Upper lobe of right lung (tissue), 1 donor: ENCODE results near the gene FCN1. TPM values are rescaled to one million over a fixed set of nuclear protein-coding genes. Genes with fewer than 3 reads are reported as not detected.
A peak's percentile ranks its signal among the peaks of the same experiment; 100 is the strongest.

ENCODE experiments used
- ATAC-seq: fragments of 200-7000 bp; cut with Tn5 transposase; one replicate; pipeline ENCODE4 v1.9.1; 2020; ENCODE audit warnings: mild to moderate bottlenecking, moderate library complexity
- DNase-seq: peaks from one replicate; pipeline ENCODE4 v3.0.0-alpha.2; 2020
- H3K27ac ChIP-seq: fragments of 200-600 bp; one replicate; pipeline ENCODE4 v1.8.0; 2022
- H3K27me3 ChIP-seq: fragments of 200-600 bp; one replicate; pipeline ENCODE4 v1.8.0; 2022; ENCODE audit warnings: mild to moderate bottlenecking
- H3K36me3 ChIP-seq: fragments of 200-600 bp; one replicate; pipeline ENCODE4 v1.8.0; 2022
- H3K4me1 ChIP-seq: fragments of 200-600 bp; one replicate; pipeline ENCODE4 v1.8.0; 2022
- H3K4me3 ChIP-seq: fragments of 200-600 bp; one replicate; pipeline ENCODE4 v1.8.0; 2022; ENCODE audit warnings: mild to moderate bottlenecking
- H3K9me3 ChIP-seq: fragments of 200-600 bp; one replicate; pipeline ENCODE4 v1.8.0; 2022
- intact Hi-C: fragments of 100-400 bp; cut with DNase I; formaldehyde crosslinking; loops from one replicate; pipeline ENCODE4 v1.11.0; 2022
- total RNA-seq: library from RNA; stranded (reverse); fragmentation: NEBNext Ultra II Directional; extraction: Animal tissue kit (Norgen Biotek cat#: 25700); gene quantifications from one replicate; pipeline ENCODE4 v1.2.1, GENCODE V29; 2021
- TF ChIP-seq, protein P1 (sequence below): fragments of 200-600 bp; IDR thresholded peaks from one replicate; pipeline ENCODE4 v1.8.0; 2022; ENCODE audit warnings: antibody characterized with exemption
- donor health status: DM: no; HTN: yes; CAD: no; lungs with severe emphysema.

Gene FCN1
- total RNA-seq, 1 donor from 2014 or later = 63.0 TPM

DNA sequence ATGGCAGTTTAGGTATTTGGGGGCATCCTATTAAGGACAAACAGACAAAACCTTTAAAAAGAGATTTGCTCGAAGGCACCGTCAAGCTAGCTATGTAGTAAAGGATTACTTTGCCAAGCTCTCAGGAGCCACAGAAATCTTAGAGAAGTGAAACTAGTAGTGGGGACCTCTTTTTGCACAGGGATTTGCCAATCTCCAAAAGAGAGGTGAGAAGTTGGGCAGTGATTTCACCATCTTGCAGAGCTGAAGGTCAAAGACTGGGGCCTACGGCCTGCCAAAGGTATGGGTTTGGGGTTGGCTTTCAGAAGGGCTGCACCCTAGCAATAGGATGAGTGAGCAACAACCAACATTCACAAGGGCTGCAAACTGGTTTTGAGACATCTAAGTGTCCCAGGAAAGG lies 1.6 kb upstream of the FCN1 start:
- ATAC-seq (no peak), DNase-seq (peak; percentile 3)
- intact Hi-C loops = no loop called here
- H3K4me3 ChIP-seq = no peak overlapping the region
- no peaks in the 10 kb centered on the region for H3K36me3 ChIP-seq
- no peak overlapping the region for H3K27ac ChIP-seq
- no peaks in the 10 kb centered on the region for H3K27me3 ChIP-seq
- TF ChIP-seq, protein P1, sequence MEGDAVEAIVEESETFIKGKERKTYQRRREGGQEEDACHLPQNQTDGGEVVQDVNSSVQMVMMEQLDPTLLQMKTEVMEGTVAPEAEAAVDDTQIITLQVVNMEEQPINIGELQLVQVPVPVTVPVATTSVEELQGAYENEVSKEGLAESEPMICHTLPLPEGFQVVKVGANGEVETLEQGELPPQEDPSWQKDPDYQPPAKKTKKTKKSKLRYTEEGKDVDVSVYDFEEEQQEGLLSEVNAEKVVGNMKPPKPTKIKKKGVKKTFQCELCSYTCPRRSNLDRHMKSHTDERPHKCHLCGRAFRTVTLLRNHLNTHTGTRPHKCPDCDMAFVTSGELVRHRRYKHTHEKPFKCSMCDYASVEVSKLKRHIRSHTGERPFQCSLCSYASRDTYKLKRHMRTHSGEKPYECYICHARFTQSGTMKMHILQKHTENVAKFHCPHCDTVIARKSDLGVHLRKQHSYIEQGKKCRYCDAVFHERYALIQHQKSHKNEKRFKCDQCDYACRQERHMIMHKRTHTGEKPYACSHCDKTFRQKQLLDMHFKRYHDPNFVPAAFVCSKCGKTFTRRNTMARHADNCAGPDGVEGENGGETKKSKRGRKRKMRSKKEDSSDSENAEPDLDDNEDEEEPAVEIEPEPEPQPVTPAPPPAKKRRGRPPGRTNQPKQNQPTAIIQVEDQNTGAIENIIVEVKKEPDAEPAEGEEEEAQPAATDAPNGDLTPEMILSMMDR = no peak
- H3K9me3 ChIP-seq = no peaks in the 10 kb centered on the region
- peaks cover 12% of the 10 kb centered on the region for H3K4me1 ChIP-seq

DNA sequence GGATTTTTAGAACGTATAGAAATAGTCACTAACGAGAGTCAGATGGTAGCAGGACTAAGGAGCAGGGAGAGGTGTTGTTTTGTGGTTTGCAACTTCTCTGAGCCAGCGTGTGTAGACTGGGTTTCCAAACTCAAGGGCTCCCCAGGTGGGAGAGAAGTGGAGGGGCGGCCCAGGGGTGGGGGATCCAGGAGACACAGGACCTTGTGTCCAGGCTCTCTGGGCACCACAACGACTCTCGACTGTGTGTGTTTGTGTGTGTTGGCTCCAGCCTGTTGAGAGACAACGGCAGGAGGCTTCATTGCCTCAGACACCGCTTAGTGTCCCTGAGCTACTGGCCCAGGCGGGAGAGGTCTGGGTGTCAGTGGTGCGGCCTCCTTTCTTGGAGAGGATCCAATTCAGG lies 934 bp upstream of the FCN1 start:
- intact Hi-C loops = no loop called here
- H3K4me1 ChIP-seq = peaks cover 12% of the 10 kb centered on the region
- H3K36me3 ChIP-seq = no peaks in the 10 kb centered on the region
- ATAC-seq (no peak), DNase-seq (peak; percentile 48)
- H3K4me3 ChIP-seq = no peak overlapping the region
- no peaks in the 10 kb centered on the region for H3K27me3 ChIP-seq
- TF ChIP-seq, protein P1 = no peak
- H3K9me3 ChIP-seq = no peaks in the 10 kb centered on the region
- no peak overlapping the region for H3K27ac ChIP-seq

DNA sequence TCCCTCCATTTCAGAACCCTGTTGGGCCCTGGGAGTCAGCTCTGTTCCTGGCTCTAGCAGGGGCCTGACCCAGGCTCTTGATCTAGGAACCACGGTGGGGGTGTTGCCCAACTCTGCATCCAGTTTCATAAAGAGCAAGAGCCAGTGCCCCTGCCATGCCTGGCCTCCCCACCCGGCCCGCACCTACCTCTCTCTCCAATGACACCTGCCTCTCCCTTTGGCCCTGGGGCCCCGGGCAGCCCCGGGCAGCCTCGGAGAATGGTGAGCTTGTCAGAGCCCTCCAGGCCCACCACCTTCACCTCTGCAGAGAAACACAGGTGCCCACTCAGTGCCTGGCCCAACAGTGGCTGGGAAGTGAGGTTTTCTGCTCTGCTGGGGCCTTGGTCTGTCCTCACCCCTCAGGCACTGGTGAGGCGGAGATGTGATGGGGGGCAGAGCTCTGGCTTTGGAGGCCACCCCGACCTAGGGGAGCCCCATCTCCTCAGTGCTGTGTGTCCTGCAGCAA lies 1.5 kb downstream of the FCN1 start:
- DNase-seq (peak; percentile 58), ATAC-seq (no peak)
- no peaks in the 10 kb centered on the region for H3K27me3 ChIP-seq
- H3K4me3 ChIP-seq = no peak overlapping the region
- intact Hi-C loops = no loop called here
- H3K27ac ChIP-seq = no peak overlapping the region
- H3K4me1 ChIP-seq = no peaks in the 10 kb centered on the region
- H3K9me3 ChIP-seq = no peaks in the 10 kb centered on the region
- TF ChIP-seq, protein P1 = no peak
- no peaks in the 10 kb centered on the region for H3K36me3 ChIP-seq

DNA sequence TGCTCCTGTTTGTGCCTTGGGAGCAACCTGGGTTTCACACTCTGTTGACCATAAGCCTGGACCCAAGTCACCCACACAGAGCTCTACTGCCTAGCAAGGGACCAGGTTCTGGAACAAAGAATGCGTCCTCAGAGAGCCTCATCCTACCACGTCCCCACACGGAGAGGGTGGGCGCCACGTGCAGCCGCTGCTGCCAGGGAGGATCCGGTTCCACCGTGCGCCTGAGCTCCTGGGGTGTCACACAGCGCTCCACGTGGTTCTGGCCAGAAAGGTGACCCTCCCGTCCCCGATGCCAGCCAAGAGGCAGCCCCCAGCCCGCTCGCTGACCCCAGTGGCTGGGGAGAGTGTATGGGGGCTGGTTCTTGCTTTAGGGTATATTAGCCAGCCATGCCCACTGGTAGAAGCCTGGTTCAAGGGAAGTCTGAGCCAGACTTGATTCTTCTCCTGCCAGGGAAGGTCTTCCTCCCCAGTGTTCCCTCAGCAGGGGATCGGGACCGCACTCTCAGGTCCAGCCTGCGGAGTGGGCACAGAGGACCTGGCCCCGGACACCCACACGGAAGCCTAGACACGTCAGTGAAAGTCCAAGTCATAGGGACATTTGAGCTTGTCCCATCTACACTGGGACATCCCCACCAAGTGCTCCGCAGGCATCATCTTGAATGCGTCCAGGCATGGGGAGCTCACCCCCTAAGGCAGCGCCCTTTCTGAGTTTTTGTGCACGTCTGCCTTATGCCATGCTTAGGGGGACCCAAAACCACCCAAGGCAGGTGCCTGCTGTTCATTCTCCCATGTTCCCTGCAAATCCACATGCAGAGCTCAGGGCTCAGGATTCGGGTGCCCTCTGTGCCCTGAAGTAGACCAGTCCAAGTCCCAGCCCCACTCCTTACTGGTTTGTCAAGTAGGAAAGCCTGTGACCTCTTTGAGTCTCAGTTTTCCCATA lies 2.4 kb downstream of the FCN1 start:
- TF ChIP-seq, protein P1 = no peak
- no peak overlapping the region for H3K4me3 ChIP-seq
- DNase-seq = peak; percentile 56

DNA sequence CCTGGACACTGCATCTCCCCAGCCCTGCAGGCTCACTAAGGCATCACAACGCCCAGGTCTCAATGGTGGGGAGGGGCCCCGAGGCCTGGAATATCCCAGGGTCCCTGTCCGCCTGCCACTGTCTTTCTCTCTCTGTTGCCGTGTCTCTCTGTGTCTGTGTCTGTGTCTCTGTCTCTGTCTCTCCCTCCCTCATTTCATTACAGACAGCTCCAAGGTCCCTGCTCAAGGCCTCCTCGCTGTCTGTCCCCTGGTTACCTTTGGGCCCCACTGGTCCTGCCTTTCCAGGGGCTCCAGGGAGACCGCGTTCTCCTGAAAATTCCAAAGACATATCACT lies 3.2 kb downstream of the FCN1 start:
- H3K36me3 ChIP-seq = no peaks in the 10 kb centered on the region
- intact Hi-C loops = no loop called here
- H3K4me3 ChIP-seq = no peak overlapping the region
- no peaks in the 10 kb centered on the region for H3K9me3 ChIP-seq
- ATAC-seq (no peak), DNase-seq (peak; percentile 19)
- no peaks in the 10 kb centered on the region for H3K4me1 ChIP-seq
- TF ChIP-seq, protein P1 = no peak
- H3K27me3 ChIP-seq = no peaks in the 10 kb centered on the region
- no peak overlapping the region for H3K27ac ChIP-seq

More for the DNA sequence above, 2.4 kb downstream of the FCN1 start:
- Histone ChIP-seq H3K27me3 (no peaks in the 10 kb centered on the region), H3K9me3 (no peaks in the 10 kb centered on the region), H3K36me3 (no peaks in the 10 kb centered on the region), H3K4me1 (no peaks in the 10 kb centered on the region), H3K27ac (no peak overlapping the region)
- ATAC-seq = no peak
- intact Hi-C loops = no loop called here
